ENCODE results near the gene WDR62. TPM values are rescaled to one million over a fixed set of nuclear protein-coding genes. Genes with fewer than 3 reads are reported as not detected.

The WDR62 gene
- 28.3 TPM for total RNA-seq
- long read RNA-seq, partial matches to known transcripts: 334 of 428 reads
- long read RNA-seq, other reads (novel, unspliced or antisense): 94 of 428 reads

DNA sequence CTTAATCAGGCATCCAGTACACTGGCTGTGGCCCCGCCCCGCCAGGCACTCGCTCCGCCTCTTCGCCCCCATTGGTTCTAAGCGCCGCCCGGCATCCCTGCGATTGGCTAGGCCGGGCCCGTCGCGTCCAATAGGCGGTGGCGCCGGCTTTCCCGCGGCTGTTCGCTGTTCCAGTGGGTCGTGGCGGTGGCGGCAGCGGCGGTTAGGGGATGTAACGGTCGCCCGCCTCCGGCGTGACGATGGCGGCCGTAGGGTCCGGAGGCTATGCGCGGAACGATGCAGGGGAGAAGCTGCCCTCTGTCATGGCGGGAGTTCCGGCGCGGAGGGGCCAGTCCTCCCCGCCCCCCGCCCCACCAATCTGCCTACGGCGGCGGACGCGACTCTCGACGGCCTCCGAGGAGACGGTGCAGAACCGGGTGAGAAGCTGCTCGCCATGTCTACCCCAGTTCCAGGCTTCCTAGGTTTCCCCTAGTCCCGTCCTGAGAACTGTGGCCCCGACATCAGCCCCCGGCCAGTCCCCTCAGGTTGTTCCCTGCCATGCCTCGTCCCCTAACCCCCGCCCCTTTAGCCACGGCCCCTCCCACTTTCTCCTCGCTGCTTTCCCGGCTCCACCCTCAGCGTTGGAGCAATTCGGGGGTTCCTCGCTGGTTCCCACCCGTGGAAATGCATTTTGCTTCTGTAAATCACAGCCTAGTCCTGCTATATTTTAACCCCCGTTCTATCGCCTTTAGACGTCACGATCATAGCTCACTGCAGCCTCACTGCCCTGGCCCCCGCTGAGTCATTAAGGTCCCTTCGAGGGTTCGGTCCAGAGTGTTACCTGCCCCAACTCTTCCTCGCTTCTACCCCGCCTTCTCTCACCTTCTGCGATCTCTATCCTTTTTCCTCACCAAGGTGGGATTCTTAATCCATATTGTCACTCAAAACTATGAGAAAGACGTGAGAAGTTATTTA is at the start of gene WDR62:
WDR62 (plus strand) TSS at position 165 of the 954 bp plus-strand sequence; CDS start at position 240, 75 bp downstream.
- DNase-seq (peak; percentile 97), ATAC-seq (ENCODE audit: poor library complexity) (peak; percentile 89)
- intact Hi-C loops (cut with DNase I): loop anchor here (2.0 kb wide), 1 partner anchor 60 kb away; the partner anchor contains the start of genes POLR2I and TBCB

- intact Hi-C loops (cut with DNase I): no loop called here
- ATAC-seq (ENCODE audit: poor library complexity) (no peak), DNase-seq (no peak)
These were observed 47.7 kb upstream of the WDR62 start for GRCh38 chr19:36006955-36007354.

DNA sequence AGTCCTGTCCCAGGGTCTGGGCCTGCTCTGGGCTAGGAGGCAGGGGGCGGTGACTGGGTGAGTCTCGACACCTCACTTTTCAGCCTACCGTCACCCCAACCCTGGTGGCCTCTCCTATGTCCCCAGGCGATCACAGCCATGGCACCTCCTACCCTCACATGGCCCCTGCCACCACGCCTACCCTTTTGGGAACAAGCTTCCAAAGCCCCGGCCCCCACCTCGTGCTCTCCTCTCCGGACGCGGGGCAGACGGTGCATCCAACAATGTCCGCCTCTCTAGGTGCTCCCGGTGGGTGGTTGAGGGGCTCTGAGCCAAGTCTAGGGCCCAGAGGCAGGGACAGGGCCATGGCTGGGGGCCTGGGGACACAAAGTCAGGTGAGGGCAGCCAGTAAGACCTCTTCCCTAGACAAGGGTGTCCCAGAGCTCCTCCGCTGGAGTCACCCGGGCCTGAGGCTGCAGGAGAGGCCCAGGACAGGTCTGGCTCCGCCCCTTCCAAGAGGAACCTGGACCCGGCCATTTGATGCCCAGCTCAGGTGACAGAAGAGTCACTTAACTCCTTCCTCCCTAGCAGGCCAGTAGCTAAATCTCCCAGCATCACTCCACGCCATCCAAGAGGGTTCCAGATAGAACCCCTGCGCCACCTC is 46.2 kb upstream of the WDR62 start, which contains the start of gene SYNE4:
SYNE4 (minus strand) TSS at position 478 of the 643 bp plus-strand sequence; CDS start at position 346, 132 bp downstream.
- no peak for ATAC-seq (ENCODE audit: poor library complexity)
- DNase-seq: no peak
- intact Hi-C loops (cut with DNase I): no loop called here

GRCh38 chr19:36009220-36009619 is 45.5 kb upstream of the WDR62 start:
- DNase-seq (peak; percentile 83), ATAC-seq (ENCODE audit: poor library complexity) (peak; percentile 73)
- intact Hi-C loops (cut with DNase I): no loop called here

DNA sequence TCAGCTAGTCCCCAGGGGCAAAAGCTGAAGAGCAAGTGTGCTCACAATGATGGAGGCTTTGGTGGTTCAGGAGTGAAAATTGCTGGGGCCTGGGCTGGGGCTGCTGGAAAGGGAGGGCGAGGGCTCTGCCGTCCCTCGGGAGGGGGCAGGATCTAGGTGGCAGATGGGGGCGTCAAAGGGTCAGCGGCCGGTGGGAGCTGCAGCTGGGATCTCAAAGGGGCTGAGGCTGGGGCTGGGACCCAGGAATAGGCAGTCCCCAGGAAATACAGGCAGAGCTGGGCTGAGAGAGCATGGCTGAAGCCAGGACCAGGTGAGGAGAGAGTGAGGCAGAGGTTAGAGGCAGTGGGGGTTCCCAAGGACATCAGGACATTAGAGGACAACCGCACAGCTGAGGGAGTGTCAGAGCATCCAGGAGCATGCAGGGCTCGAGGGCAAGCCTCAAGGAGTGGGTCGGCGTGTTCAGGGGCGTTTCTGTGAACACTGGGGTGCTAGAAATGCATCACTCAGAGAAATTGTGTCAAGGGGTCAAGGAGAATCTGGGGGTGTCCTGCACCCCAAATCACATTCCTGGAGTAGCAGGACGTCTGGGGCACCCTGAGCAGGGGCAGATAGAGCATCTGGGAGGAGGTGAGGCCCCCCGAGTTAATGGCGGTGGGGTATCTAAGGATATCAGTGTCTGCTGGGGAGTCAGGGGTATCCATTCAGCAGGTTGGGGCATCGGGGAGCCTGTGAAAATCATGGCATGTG is 44.9 kb upstream of the WDR62 start:
- intact Hi-C loops (cut with DNase I): no loop called here
- ATAC-seq (ENCODE audit: poor library complexity): no peak
- no peak for DNase-seq

DNA sequence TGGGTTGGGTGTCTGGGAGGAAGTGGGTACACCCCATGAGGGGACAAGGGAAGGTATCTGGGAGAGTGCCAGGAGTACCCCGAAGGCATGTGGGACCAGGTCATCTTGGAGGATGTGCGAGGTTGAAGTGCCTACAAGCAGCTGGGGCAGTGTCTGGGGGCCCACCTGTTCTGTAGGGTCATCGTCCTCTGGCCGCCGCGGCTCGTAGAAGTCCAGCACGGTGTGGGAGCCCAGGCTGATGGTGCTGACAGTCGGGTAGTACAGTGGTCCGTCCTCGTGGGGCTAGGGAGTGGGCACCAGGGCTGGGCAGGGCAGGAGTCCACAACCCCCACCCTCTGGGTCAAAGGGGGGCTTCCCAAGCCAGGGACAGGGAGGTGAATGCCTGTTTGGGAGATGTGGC is 44.3 kb upstream of the WDR62 start:
- DNase-seq: no peak
- intact Hi-C loops (cut with DNase I): no loop called here
- no peak for ATAC-seq (ENCODE audit: poor library complexity)

DNA sequence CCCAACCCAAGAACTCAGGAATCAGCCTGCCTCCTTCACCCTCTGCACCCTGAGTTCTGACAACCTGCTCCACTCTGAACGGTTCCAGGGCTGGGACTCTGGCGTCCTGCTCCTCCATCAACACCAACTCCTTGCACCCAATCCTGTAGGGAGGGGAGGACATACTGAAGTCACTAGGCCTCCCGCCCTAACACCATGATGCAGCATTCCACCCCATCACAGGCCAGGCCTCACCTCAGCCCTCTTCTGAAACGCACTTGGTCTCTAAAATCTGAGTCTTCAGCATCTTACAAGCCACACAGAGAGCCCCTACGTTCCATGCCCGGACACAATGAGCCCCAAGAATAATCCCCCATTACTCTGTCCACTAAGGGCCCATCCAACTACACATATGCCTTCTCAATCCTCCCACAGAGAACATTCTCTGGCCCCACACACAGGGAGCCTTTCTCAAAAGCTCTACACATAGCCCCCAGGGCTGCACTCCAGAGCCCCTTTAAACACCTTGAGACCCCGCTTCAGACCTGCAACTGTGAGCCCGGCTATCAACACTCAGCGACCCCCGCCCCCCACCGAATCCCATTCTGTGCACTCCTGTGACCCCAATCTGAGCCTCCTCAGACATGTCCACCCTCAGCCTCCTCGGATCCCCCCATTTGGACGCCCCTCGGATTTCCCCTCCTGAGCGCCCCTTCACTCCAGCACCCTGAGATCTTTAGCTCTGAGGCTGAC is 41.3 kb upstream of the WDR62 start:
- no peak for DNase-seq
- intact Hi-C loops (cut with DNase I): no loop called here
- no peak for ATAC-seq (ENCODE audit: poor library complexity)

- peak; percentile 100 for DNase-seq
- intact Hi-C loops (cut with DNase I): no loop called here
- ATAC-seq (ENCODE audit: poor library complexity): peak; percentile 98
These were observed 40.4 kb upstream of the WDR62 start, which contains the start of gene ALKBH6 for GRCh38 chr19:36014012-36014924. Gene ALKBH6, minus strand, starts transcription at chr19:36014213. Its CDS starts 816 bp downstream, at chr19:36013397.

GRCh38 chr19:36019061-36019670 is 35.5 kb upstream of the WDR62 start:
- intact Hi-C loops (cut with DNase I): no loop called here
- DNase-seq: no peak
- no peak for ATAC-seq (ENCODE audit: poor library complexity)

- intact Hi-C loops (cut with DNase I): no loop called here
- no peak for ATAC-seq (ENCODE audit: poor library complexity)
- no peak for DNase-seq
These were observed 31.3 kb upstream of the WDR62 start for GRCh38 chr19:36023432-36023831.

GRCh38 chr19:36025541-36025940 is 29.2 kb upstream of the WDR62 start:
- DNase-seq (no peak), ATAC-seq (ENCODE audit: poor library complexity) (no peak)
- intact Hi-C loops (cut with DNase I): no loop called here

DNA sequence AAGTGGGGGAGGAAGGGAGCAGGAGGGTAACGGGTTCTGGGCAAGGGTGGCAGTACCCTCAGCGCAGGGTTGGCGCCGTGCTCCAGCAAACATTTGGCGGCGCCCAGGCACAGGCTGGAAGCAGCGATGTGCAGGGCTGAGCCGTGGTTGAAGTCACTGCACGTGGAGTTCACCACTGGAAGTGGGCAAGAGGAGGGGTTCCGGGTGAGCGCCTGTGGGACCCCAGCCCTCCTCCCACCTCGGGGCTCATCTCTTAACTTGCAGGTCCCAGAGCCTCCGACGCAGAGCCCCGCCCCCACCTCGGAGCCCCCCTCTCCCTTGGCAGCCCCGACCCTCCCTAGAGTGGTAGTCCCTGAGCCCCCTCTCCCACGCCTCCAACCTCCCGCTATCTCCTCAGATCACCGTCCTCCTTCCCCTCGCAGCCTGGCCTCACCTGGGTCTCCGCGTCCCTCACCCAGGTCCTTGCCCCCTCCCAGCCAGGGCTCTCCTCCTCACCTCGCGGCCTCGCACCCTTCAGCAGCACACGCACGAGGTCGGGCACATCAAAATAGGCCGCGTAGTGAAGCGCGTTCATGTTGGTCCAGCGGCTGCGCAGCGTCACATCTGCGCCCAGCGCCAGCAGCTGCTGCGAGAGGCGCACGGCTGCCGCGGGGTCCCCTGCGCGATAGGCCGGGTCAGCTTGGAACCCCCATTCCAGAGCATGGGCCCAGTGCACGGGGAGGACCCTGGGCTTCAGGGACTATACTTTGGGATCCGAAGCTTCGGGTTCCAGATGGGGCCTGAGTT is 28.4 kb upstream of the WDR62 start:
- ATAC-seq (ENCODE audit: poor library complexity) (no peak), DNase-seq (no peak)
- intact Hi-C loops (cut with DNase I): no loop called here

- ATAC-seq (ENCODE audit: poor library complexity) (no peak), DNase-seq (no peak)
- intact Hi-C loops (cut with DNase I): no loop called here
These were observed 27.0 kb upstream of the WDR62 start for GRCh38 chr19:36027696-36028095.

DNA sequence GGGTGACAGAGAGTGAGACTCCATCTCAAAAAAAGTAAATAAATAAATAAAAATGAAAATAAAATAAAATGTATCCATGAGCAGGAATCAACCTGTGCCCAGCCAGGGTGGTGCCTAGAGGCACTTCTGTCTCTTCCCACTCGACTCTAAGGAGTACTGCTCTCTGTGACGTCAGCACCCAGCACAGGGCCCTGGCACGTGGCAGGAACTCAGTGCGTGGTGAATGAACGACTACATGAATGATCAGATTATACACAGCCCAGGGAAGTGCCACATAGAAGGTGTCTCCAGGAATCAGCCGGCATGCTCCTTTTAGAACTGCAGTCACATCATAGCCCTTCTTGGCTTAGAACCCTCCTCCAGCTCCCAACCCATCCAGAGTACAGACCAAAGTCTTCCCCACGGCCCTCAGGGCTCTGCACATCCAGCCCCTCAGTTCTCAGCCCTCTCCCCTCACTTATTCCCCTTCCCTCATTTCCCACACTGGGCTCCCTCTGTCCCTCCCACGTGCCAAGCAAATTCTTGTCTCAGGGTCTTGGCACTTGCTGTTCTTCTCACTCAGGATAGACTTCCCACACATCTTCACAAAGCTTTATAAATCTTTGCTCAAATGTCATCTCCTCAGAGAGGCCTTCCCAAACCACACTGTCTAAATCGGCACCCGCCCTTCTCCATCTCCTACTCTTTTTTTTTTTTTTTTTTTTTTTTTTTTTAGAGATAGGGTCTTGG is 26.2 kb upstream of the WDR62 start:
- no peak for ATAC-seq (ENCODE audit: poor library complexity)
- no peak for DNase-seq
- intact Hi-C loops (cut with DNase I): no loop called here
